Kidney (tissue), 22 donors: ENCODE results near the gene IL1RAP. TPM values are rescaled to one million over a fixed set of nuclear protein-coding genes. Genes with fewer than 3 reads are reported as not detected.
"Not testable (repeated sequence)": the region's sequence is repeated elsewhere in the genome, so short reads cannot be mapped to it uniquely, and the experiment has no call there.

ENCODE experiments used
- DNase-seq, 5 donors: peaks; one replicate each; pipeline ENCODE4 v3.0.0-alpha.2; 2013 to 2020
- FAIRE-seq: peaks from 2 replicates; lab custom pipeline; 2012; peaks lifted over from hg19 to GRCh38; lab: Jason Lieb, UNC
- H3K27ac ChIP-seq, 2 donors: one replicate each; pipeline ENCODE4 v1.7.0; 2013; ENCODE audit warnings: low read depth in 2 of 2, low read length in 2 of 2, inconsistent platforms in 1 of 2
- H3K27me3 ChIP-seq: one replicate; pipeline ENCODE4 v1.7.1; 2013; ENCODE audit warnings: low read length, inconsistent platforms; ENCODE audit not compliant: control insufficient read depth, insufficient read depth
- H3K36me3 ChIP-seq, 3 donors: one replicate each; pipeline versions ENCODE4 v1.7.0 to v1.7.1; 2013; ENCODE audit warnings: low read length in 3 of 3, control low read depth in 1 of 3, inconsistent platforms in 1 of 3; ENCODE audit not compliant: insufficient read depth in 3 of 3, control insufficient read depth in 2 of 3
- H3K4me1 ChIP-seq, 3 donors: one replicate each; pipeline versions ENCODE4 v1.7.0 to v1.7.1; 2013; ENCODE audit warnings: low read length in 3 of 3, inconsistent platforms in 1 of 3, low read depth in 1 of 3; ENCODE audit not compliant: control insufficient read depth in 2 of 3, insufficient read depth in 2 of 3
- H3K4me3 ChIP-seq, 3 donors: one replicate each; pipeline versions ENCODE4 v1.7.0 to v1.8.1; 2013; ENCODE audit warnings: low read length in 3 of 3, control low read depth in 1 of 3, inconsistent platforms in 1 of 3
- H3K9ac ChIP-seq, 3 donors: one replicate each; pipeline versions ENCODE4 v1.7.0 to v1.7.1; 2013; ENCODE audit warnings: low read length in 3 of 3, control low read depth in 1 of 3, inconsistent platforms in 1 of 3
- H3K9me3 ChIP-seq, 3 donors: one replicate each; pipeline versions ENCODE4 v1.7.0 to v1.7.1; 2013; ENCODE audit warnings: low read length in 3 of 3, control low read depth in 1 of 3, inconsistent platforms in 1 of 3; ENCODE audit not compliant: control insufficient read depth in 2 of 3, insufficient read depth in 1 of 3
- CTCF ChIP-seq: IDR thresholded peaks from 3 replicates; pipeline ENCODE4 v1.5.1; 2012; ENCODE audit warnings: mild to moderate bottlenecking, moderate library complexity, borderline replicate concordance; ENCODE audit not compliant: insufficient read depth; ENCODE audit errors: extremely low read depth
- intact Hi-C: fragments of 100-400 bp; cut with DNase I; formaldehyde crosslinking; loops from one replicate; pipeline ENCODE4 v1.11.1; 2022
- long read RNA-seq, 10 donors: library from polyadenylated mRNA in 1 of 10; unstranded in 1 of 10; transcript quantifications; one replicate each; pipeline ENCODE4 v2.0.0 and lab custom pipeline, GENCODE V29; 2021 to 2026
- polyA plus RNA-seq: library from polyadenylated mRNA; stranded (reverse); fragments of 350-450 nt; fragmentation: Illumina TruSeq; extraction: RNeasy Lipid Tissue Mini Kit (QIAGEN cat#74804); gene quantifications from one replicate; pipeline ENCODE4 v1.2.3, GENCODE V29; 2014; ENCODE audit warnings: low read depth, low replicate concordance; ENCODE audit not compliant: insufficient read depth
- total RNA-seq: library from RNA; stranded (reverse); fragmentation: NEBNext Ultra II Directional; extraction: Animal tissue kit (Norgen Biotek cat#: 25700); gene quantifications from one replicate; pipeline ENCODE4 v1.2.1, GENCODE V29; 2021
- donor health status: control.
- donor health status: control.
- donor health status: control.
- donor health status: control.
- donor health status: control.
- donor health status: DM: yes; HTN: yes; CAD: no.
- donor health status: Normal renal cell carcinoma (clear cell type).

Gene IL1RAP
- total RNA-seq (10.0 TPM), polyA plus RNA-seq (1.7 TPM)
- long read RNA-seq, donor 1, full-length matches to known transcripts = 3 of 3 reads
- long read RNA-seq, donor 1, partial matches to known transcripts = 0 of 3 reads
- long read RNA-seq, donor 1, other reads (novel, unspliced or antisense) = 0 of 3 reads
- long read RNA-seq, donor 2, full-length matches to known transcripts = 1 of 1 reads
- long read RNA-seq, donor 2, partial matches to known transcripts = 0 of 1 reads
- long read RNA-seq, donor 2, other reads (novel, unspliced or antisense) = 0 of 1 reads
- long read RNA-seq, donor 3, full-length matches to known transcripts = 7 of 7 reads
- long read RNA-seq, donor 3, partial matches to known transcripts = 0 of 7 reads
- long read RNA-seq, donor 3, other reads (novel, unspliced or antisense) = 0 of 7 reads
- long read RNA-seq, donor 4, full-length matches to known transcripts = 3 of 3 reads
- long read RNA-seq, donor 4, partial matches to known transcripts = 0 of 3 reads
- long read RNA-seq, donor 4, other reads (novel, unspliced or antisense) = 0 of 3 reads
- long read RNA-seq, donor 5 = 0 reads
- long read RNA-seq, donor 6, full-length matches to known transcripts = 5 of 5 reads
- long read RNA-seq, donor 6, partial matches to known transcripts = 0 of 5 reads
- long read RNA-seq, donor 6, other reads (novel, unspliced or antisense) = 0 of 5 reads
- long read RNA-seq, donor 7, full-length matches to known transcripts = 1 of 2 reads
- long read RNA-seq, donor 7, partial matches to known transcripts = 0 of 2 reads
- long read RNA-seq, donor 7, other reads (novel, unspliced or antisense) = 1 of 2 reads
- long read RNA-seq, donor 8, full-length matches to known transcripts = 3 of 3 reads
- long read RNA-seq, donor 8, partial matches to known transcripts = 0 of 3 reads
- long read RNA-seq, donor 8, other reads (novel, unspliced or antisense) = 0 of 3 reads
- long read RNA-seq, donor 9 = 0 reads
- long read RNA-seq, donor 10, full-length matches to known transcripts = 3 of 3 reads
- long read RNA-seq, donor 10, partial matches to known transcripts = 0 of 3 reads
- long read RNA-seq, donor 10, other reads (novel, unspliced or antisense) = 0 of 3 reads

GRCh38 chr3:190513409-190514370 is at the start of gene IL1RAP:
IL1RAP (plus strand) TSS chr3:190514085; CDS start chr3:190564290, 50,205 bp downstream.
- intact Hi-C loops = no loop called here
- peak; percentile 60 for TF ChIP-seq CTCF
- FAIRE-seq = no peak

GRCh38 chr3:190467922-190468321 is 46.0 kb upstream of the IL1RAP start:
- H3K9ac ChIP-seq = no peak overlapping the region
- H3K4me3 ChIP-seq = no peak overlapping the region
- H3K36me3 ChIP-seq = no peaks in the 10 kb centered on the region
- DNase-seq = no peak
- TF ChIP-seq CTCF = no peak
- H3K27me3 ChIP-seq = no peaks in the 10 kb centered on the region
- FAIRE-seq = no peak
- peaks cover 0 to 15% (median 0%) of the 10 kb centered on the region in 3 donors for H3K9me3 ChIP-seq
- intact Hi-C loops = no loop called here
- no peak overlapping the region for H3K27ac ChIP-seq
- no peaks in the 10 kb centered on the region for H3K4me1 ChIP-seq

More at GRCh38 chr3:190513409-190514370, at the start of gene IL1RAP:
- no peaks in the 10 kb centered on the region for H3K36me3 ChIP-seq
- H3K27me3 ChIP-seq = peaks cover 2% of the 10 kb centered on the region
- DNase-seq = peak; percentile 88 to 97 (median 93)
- peaks cover 0 to 4% (median 3%) of the 10 kb centered on the region in 3 donors for H3K4me1 ChIP-seq
- H3K4me3 ChIP-seq = peak within 1 kb of the TSS; percentile 81 to 91 (median 90)
- H3K27ac ChIP-seq = peak within 1 kb of the TSS; percentile 51 to 55
- H3K9me3 ChIP-seq = no peaks in the 10 kb centered on the region
- H3K9ac ChIP-seq = peak within 1 kb of the TSS; percentile 74 to 80 (median 78)

- H3K9ac ChIP-seq, H3K4me1 ChIP-seq, H3K27me3 ChIP-seq, H3K4me3 ChIP-seq, H3K36me3 ChIP-seq, H3K27ac ChIP-seq, intact Hi-C loops, FAIRE-seq: not testable (repeated sequence)
- DNase-seq = peak in 1 of 5 donors; percentile 41
- H3K9me3 ChIP-seq = peaks cover 0 to 15% (median 0%) of the 10 kb centered on the region in 3 donors
These were observed 40.6 kb upstream of the IL1RAP start for GRCh38 chr3:190473261-190473660.
